ENCODE results near the gene PF4V1.

- no peak for TF ChIP-seq CTCF (IDR thresholded peaks at IDR 0.05; ENCODE audit: low read length)
- no peak for TF ChIP-seq EZH2 (IDR thresholded peaks at IDR 0.05; ENCODE audit: borderline replicate concordance, low read length)
Measured at GRCh38 chr4:73843369-73843768, 9.7 kb upstream of the PF4V1 start.
